Panc1 (cell line): ENCODE data around the gene ZG16. TPM values are rescaled to one million over a fixed set of nuclear protein-coding genes. Genes with fewer than 3 reads are reported as not detected.

Experiments
- ATAC-seq: fragments of 200-7000 bp; cut with Tn5 transposase; 2 replicates; pipeline ENCODE4 v1.9.1; 2020; ENCODE audit warnings: mild to moderate bottlenecking, moderate library complexity
- BruUV-seq: library from RNA; stranded (reverse); fragments of 400-500 nt; replicated peaks from 2 replicates; lab custom pipeline; 2021; lab: Mats Ljungman, UMichigan
- CTCF ChIA-PET: fragments of 300-600 bp; sonication (Branson Sonifier 250); formaldehyde crosslinking; loops from one replicate; lab custom pipeline; 2022; ENCODE audit warnings: antibody characterized with exemption; lab: Charles Lee
- POLR2A ChIA-PET: fragments of 300-600 bp; sonication (Branson Sonifier 250); formaldehyde crosslinking; loops from one replicate; lab custom pipeline; 2022; ENCODE audit warnings: antibody characterized with exemption; lab: Charles Lee
- DNase-seq: peaks from one replicate; pipeline ENCODE4 v3.0.0-alpha.2; 2010; ENCODE audit warnings: low read depth, low spot score
- H3K27ac ChIP-seq: 2 replicates; pipeline ENCODE4 v1.5.1; 2011; ENCODE audit warnings: mild to moderate bottlenecking, low read length, inconsistent platforms
- H3K27me3 ChIP-seq: fragments of 200-500 bp; sonication (Bioruptor generic); 2 replicates; pipeline ENCODE4 v1.6.0; 2014; ENCODE audit warnings: low read length, inconsistent platforms; ENCODE audit not compliant: control insufficient read depth, insufficient read depth
- H3K36me3 ChIP-seq: fragments of 200-500 bp; sonication (Bioruptor generic); 2 replicates; pipeline ENCODE4 v1.5.1; 2014; ENCODE audit warnings: inconsistent platforms, mild to moderate bottlenecking, low read length, moderate library complexity; ENCODE audit not compliant: control insufficient read depth, insufficient read depth
- H3K4me1 ChIP-seq: 2 replicates; pipeline ENCODE4 v1.5.1; 2011; ENCODE audit warnings: inconsistent platforms, mild to moderate bottlenecking, low read length, moderate library complexity; ENCODE audit not compliant: control insufficient read depth, insufficient read depth
- H3K4me3 ChIP-seq, 2 experiments: 2 replicates each; pipeline ENCODE4 v1.5.1; 2011 to 2012; ENCODE audit warnings: low read depth in 2 of 2, low read length in 2 of 2, mild to moderate bottlenecking in 2 of 2, inconsistent platforms in 1 of 2, moderate library complexity in 1 of 2
- H3K9me3 ChIP-seq: fragments of 200-500 bp; sonication (Bioruptor generic); 2 replicates; pipeline ENCODE4 v1.5.1; 2014; ENCODE audit warnings: low read depth, mild to moderate bottlenecking, inconsistent platforms, low read length, moderate library complexity; ENCODE audit not compliant: control insufficient read depth, insufficient read depth
- CTCF ChIP-seq: fragments of 450-650 bp; IDR thresholded peaks from 2 replicates; pipeline ENCODE4 v1.5.1; 2017; ENCODE audit warnings: mild to moderate bottlenecking
- POLR2AphosphoS5 ChIP-seq: IDR thresholded peaks from 2 replicates; pipeline ENCODE4 v1.6.1; 2012; ENCODE audit warnings: mild to moderate bottlenecking, low read depth, low read length, moderate library complexity
- REST ChIP-seq, 2 experiments: IDR thresholded peaks; 2 replicates each; pipeline ENCODE4 v1.6.1; 2011 to 2012; ENCODE audit warnings: low read depth in 2 of 2, control low read depth in 1 of 2, low read length in 1 of 2, mild to moderate bottlenecking in 1 of 2, moderate library complexity in 1 of 2; ENCODE audit not compliant: insufficient read depth in 1 of 2
- SIN3A ChIP-seq: IDR thresholded peaks from 2 replicates; pipeline ENCODE4 v1.6.1; 2012; ENCODE audit warnings: low read depth, mild to moderate bottlenecking, low read length, moderate library complexity, borderline replicate concordance; ENCODE audit not compliant: insufficient read depth
- TCF7L2 ChIP-seq: IDR thresholded peaks from 2 replicates; pipeline ENCODE4 v1.6.1; 2011; ENCODE audit warnings: mild to moderate bottlenecking, low read depth, low read length, inconsistent platforms
- in situ Hi-C: cut with HindIII; loops from 2 replicates; pipeline ENCODE4 v1.10.0; 2016; ENCODE audit warnings: low sequenced_read_pairs, low pct_unique_long_range_greater_than_20kb
- intact Hi-C: fragments of 100-400 bp; cut with micrococcal nuclease; formaldehyde crosslinking; loops from one replicate; pipeline ENCODE4 v1.10.0; 2022; ENCODE audit not compliant: unreplicated experiment
- total RNA-seq: library from RNA; stranded (reverse); gene quantifications from one replicate; pipeline ENCODE4 v1.2.1, GENCODE V29; 2021; ENCODE audit not compliant: unreplicated experiment

The ZG16 gene
- total RNA-seq, 1 experiment from 2014 or later: not detected

- ATAC-seq: no peak
- in situ Hi-C loops (no loop called here), intact Hi-C loops (loop anchor here (10.0 kb wide), 1 partner anchor 115 kb away; no protein-coding TSS in a partner anchor)
- CTCF ChIA-PET: interaction anchor here (0.6 kb wide), 1 partner anchor 19 kb away, joined by 8 read pairs; no protein-coding TSS in a partner anchor
- TF ChIP-seq TCF7L2: no peak
- peak; percentile 68 for TF ChIP-seq POLR2AphosphoS5
- no peak for DNase-seq
- no TSS peak for BruUV-seq
- no peaks in the 10 kb centered on the region for H3K9me3 ChIP-seq
- H3K27me3 ChIP-seq: no peaks in the 10 kb centered on the region
- POLR2A ChIA-PET: no interaction called here
- H3K36me3 ChIP-seq: peaks cover 7% of the 10 kb centered on the region; the same call in 1 of the 2 replicates
- H3K27ac ChIP-seq: peak overlapping the region; percentile 83
- H3K4me3 ChIP-seq: peak overlapping the region; percentile 83 to 89
- peaks cover 34% of the 10 kb centered on the region for H3K4me1 ChIP-seq
Observed at GRCh38 chr16:29809850-29810698, 32.0 kb downstream of the ZG16 start.

GRCh38 chr16:29810699-29811169, 32.7 kb downstream of the ZG16 start:
- BruUV-seq: TSS peak; percentile 96
- intact Hi-C loops: loop anchor here (10.0 kb wide), 1 partner anchor 116 kb away; no protein-coding TSS in a partner anchor
- TF ChIP-seq POLR2AphosphoS5 (no peak), REST (IDR thresholded peaks at IDR 0.05; ENCODE audit: insufficient read depth in 1 of 2, low read depth in 2 of 2, low read length in 1 of 2) (no peak), SIN3A (no peak), CTCF (no peak), TCF7L2 (no peak)
- ChIA-PET CTCF (interaction anchor here (0.6 kb wide), 1 partner anchor 18 kb away, joined by 8 read pairs; no protein-coding TSS in a partner anchor), POLR2A (no interaction called here)
- in situ Hi-C loops: no loop called here
- Histone ChIP-seq H3K4me3 (peak overlapping the region; percentile 83 to 89), H3K36me3 (peaks cover 5% of the 10 kb centered on the region; the same call in 1 of the 2 replicates), H3K9me3 (no peaks in the 10 kb centered on the region), H3K27me3 (no peaks in the 10 kb centered on the region), H3K27ac (peak overlapping the region; percentile 83), H3K4me1 (peaks cover 36% of the 10 kb centered on the region)
- DNase-seq (no peak), ATAC-seq (no peak)
